Measurements from ENCODE around the gene RYR2.

The RYR2 gene

DNA sequence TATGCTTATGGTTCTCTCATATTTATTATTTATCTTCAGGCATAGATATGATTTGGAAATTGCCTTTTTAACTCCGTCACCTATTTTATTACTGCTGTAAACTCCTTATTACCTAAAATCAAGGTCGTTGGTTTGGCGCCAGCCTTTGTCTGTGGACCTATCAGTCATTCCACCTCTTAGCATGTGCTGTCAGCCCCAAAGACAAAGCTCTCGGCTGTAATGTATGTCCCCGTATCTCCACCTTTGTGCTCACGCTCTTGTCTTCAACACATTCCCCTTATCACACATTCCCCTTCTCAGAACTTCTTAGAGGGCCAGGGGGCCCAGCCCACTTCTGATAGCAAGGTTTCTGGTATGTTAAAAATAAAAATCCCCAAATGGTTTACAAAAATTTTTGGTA lies 342.2 kb downstream of the RYR2 start:
- no peak for DNase-seq

- DNase-seq = no peak
Observed at GRCh38 chr1:237386362-237387143, 344.6 kb downstream of the RYR2 start.

DNA sequence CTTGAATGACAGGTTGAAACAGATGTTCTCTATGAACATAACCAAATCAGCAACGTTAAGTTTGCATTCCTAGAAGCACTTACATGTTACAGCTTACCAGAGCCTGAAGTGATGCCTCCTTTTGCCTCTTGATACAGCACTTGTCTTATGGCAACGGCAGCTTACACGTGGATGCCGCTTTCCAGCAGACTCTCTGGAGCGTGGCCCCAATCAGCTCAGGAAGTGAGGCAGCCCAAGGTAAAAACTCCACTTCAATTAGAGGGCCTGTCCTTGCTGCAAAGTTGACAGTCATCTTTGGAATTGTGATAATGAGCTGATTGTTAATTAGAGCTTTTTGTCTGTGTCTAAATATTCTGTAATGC lies 345.1 kb downstream of the RYR2 start:
- no peak for DNase-seq

DNA sequence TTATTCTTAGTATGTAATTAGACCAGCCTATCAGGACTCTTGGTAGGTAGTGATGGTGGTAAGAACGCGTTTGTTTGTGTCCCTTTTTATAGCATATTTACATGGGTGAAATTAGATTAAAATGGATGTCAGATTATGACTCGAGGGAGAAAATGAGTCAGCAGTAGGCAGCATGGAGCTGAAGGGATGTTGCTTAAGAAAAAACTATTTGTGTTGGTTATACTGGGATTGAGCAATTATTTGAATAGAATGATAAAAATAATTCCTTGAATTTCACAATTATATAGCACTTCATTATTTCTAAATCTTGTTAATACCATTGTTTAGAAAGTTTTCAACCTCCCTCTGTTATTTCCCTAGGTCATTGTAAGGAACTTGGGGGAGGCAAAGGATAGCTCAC lies 348.8 kb downstream of the RYR2 start:
- DNase-seq = no peak

GRCh38 chr1:237393632-237394031 lies 351.6 kb downstream of the RYR2 start:
- no peak for DNase-seq

DNA sequence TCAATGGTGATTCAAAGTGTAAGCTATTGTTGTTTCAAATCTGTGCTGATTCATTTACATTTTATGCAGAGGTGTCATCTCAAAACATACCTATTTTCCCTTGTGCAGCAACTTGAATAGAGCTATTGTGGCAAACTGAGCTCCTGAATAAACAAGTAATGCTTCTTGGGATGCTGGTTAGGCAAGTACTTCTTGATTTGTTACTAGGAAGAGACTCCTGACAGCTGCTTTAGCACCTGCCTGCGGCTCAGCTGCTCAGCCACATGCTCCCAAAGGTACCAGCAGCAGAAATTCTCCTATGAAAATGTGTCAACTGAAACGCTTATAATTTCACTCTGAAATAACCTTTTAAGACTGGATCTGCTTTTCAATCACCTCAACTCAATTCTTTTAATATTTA lies 352.3 kb downstream of the RYR2 start:
- no peak for DNase-seq

GRCh38 chr1:237396426-237396825 lies 354.4 kb downstream of the RYR2 start:
- no peak for DNase-seq

GRCh38 chr1:237398751-237399150 lies 356.8 kb downstream of the RYR2 start:
- no peak for DNase-seq

DNA sequence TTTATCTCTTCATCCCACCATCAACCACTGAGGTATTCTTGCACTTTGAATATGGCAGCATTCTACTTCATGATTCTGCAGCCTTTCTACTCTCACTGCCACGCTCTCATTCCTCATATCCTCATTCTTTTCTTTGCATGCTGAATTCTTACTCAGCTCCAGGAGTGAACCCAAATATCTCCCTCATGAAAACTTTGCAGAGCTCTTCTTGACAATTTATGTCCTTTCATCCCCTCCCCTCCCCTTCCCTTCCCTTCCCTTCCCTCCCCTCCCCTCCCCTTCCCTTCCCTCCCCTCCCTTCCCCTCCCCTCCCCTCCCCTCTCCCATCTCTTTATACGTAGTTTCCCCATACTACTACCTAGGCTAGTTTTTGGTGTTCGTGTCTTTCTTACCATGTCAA lies 363.9 kb downstream of the RYR2 start:
- no peak for DNase-seq

- DNase-seq = no peak
Observed at GRCh38 chr1:237411621-237412020, 369.6 kb downstream of the RYR2 start.

- no peak for DNase-seq
Observed at GRCh38 chr1:237416924-237417655, 375.1 kb downstream of the RYR2 start.

DNA sequence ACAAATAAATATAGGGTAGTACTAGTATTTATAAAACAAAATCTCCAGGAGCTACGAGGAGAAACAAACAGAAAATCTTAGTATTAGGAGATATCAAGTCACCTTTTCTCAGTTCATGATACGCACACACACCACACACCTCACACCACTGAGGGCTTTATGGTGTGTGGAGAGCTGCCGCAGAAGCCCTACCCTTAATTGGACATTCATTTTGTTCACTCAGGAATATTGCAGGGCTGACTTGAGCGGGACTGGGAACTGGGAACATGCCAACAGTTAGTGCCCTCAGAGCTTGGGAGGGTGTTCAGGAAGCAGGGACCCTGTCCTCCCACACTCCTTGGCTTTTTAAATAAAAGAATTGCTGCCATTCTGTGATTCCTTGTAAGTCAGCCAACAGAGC lies 386.8 kb downstream of the RYR2 start:
- DNase-seq = no peak

GRCh38 chr1:237429252-237429651 lies 387.3 kb downstream of the RYR2 start:
- no peak for DNase-seq

- no peak for DNase-seq
Observed at GRCh38 chr1:237431448-237431847, 389.5 kb downstream of the RYR2 start.

- no peak for DNase-seq
Observed at GRCh38 chr1:237440346-237440745, 398.4 kb downstream of the RYR2 start.

DNA sequence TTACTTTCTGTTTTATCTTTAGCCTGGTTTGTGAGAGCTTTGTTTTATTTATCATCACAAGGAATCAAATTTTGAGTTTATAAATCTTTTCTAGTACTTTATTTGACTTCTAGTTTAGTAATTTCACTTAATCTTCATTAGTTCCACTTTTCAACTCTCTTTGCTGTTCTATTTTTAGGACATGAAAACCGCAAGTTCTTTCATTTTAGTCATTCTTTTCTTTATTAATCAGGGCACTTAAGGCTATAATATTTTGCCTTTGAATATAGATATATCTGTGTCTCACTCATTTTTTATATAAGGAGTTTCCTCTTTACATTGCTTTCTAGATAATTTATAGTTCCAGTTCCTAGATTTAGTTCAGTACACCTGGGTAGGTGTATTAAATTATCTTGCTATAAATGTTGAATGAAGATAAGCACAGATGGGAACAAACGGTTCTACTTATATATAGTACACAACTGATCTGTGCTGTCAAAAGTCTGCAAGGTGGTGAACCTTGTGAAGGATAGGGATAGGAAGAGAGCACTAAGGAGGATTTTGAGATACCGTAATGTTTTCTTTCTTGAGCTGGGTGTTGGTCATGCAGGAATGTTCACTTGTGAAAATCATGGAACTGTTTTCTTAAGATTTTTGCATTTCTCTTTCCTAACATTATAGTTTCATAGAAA lies 402.3 kb downstream of the RYR2 start:
- DNase-seq = no peak

GRCh38 chr1:237448042-237448441 lies 406.1 kb downstream of the RYR2 start:
- DNase-seq = no peak

DNA sequence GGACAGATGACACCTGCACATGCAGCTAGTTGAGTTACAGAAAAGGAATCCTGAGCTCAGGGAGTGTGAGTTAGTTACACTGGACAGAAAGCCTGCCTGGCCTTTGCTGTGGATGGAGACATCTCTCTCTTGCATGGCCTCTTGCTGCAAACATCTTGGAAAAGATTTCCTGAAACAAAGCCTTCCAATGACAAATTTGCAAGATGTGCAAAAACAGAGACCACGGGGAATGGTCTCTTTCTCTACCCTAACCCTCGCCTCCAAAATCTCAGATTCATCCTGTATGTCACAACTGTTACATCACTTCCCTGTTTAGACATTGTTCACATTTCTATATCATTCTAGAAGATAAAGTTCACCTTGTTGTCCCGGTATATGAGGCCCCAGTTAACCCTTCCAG lies 415.6 kb downstream of the RYR2 start:
- DNase-seq = no peak

- no peak for DNase-seq
Observed at GRCh38 chr1:237467320-237467719, 425.3 kb downstream of the RYR2 start.

- no peak for DNase-seq
Observed at GRCh38 chr1:237470712-237471338, 428.8 kb downstream of the RYR2 start.

GRCh38 chr1:237471377-237471776 lies 429.4 kb downstream of the RYR2 start:
- DNase-seq = no peak

DNA sequence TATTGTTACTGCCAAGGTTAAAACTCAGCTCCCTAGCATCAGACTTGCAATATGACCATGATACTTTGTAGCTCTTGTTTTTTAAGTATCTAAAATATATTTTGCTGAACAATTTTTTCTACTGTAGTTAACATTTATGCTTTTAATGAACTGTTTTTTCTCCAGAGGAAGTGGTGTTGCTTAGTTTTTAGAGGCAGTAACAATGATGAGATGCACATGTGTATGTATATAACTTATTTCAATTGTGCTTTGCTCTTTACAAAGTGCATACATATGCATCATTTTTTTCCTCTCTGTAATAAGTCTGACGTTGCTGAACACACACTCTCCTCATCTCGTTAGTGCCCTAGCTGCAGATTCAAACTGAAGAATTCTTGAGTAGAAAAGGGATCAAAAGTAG lies 430.0 kb downstream of the RYR2 start:
- no peak for DNase-seq

DNA sequence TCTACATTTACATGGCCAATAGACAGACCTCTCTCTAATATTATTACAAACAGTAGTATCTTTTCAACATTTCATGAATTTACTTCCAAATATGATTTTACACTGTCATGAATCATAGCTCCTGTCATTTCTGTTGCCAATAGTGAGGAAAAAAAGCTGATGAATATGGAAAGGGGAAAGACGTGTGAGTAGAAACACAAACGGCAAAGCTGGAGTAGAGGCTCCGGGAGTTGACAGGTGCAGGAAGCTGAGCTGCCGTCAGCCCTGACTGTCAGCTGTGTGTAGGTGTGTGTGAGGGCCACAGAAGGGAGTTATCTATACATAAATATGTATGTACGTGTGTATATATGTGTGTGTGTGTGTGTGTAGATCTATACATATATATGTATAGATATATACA lies 431.9 kb downstream of the RYR2 start:
- DNase-seq = no peak

DNA sequence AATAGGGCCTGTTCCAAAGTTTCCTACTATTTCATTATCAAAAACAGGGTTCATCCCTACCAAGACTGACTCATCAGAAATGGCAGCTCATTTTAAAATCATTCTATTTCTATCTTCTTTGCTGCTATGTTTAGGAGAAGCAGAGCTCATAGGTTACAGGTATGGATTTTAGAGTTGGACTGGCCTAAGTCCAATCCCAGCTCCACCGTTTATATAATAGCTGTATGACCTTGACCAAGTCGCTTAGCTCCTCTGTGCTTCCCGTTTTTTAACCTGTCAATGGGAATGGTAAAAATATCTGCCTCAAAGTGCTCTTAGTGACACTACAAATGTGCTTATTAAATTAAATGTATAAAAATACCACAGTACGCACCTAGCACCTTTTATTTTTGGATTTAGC lies 436.1 kb downstream of the RYR2 start:
- DNase-seq = no peak

All from NCI-H1417 treated with DMSO at 0.1 percent for 48 hours (cell line).